ENCODE results near the gene MTNR1A.

- TF ChIP-seq CTCF (conservative IDR thresholded peaks at IDR 0.05; ENCODE audit: low read depth in 2 of 2) (no peak), EZH2 (IDR thresholded peaks at IDR 0.05; ENCODE audit: low read depth, unreplicated experiment) (no peak), POLR2AphosphoS5 (IDR thresholded peaks at IDR 0.05; ENCODE audit: low read depth) (no peak), REST (IDR thresholded peaks at IDR 0.05; ENCODE audit: unreplicated experiment) (no peak), CREB1 (CRISPR knock-in tag; IDR thresholded peaks at IDR 0.05; ENCODE audit: low read depth) (no peak), ZNF331 (CRISPR knock-in tag; IDR thresholded peaks at IDR 0.05; ENCODE audit: low read depth) (no peak), EZH2phosphoT487 (IDR thresholded peaks at IDR 0.05; ENCODE audit: unreplicated experiment) (no peak), JUNB (IDR thresholded peaks at IDR 0.05; ENCODE audit: unreplicated experiment) (no peak), STAT1 (IDR thresholded peaks at IDR 0.05; ENCODE audit: unreplicated experiment) (no peak), ZNF114 (CRISPR knock-in tag; IDR thresholded peaks at IDR 0.05) (no peak), ETS1 (IDR thresholded peaks at IDR 0.05) (no peak)
Observed at GRCh38 chr4:186561748-186562147, 6.4 kb upstream of the MTNR1A start.
